Sciatic nerve (tissue), 2 donors: ENCODE results near the gene NCAPD3. TPM values are rescaled to one million over a fixed set of nuclear protein-coding genes. Genes with fewer than 3 reads are reported as not detected.
A peak's percentile ranks its signal among the peaks of the same experiment; 100 is the strongest.

ENCODE experiments used
- ATAC-seq: fragments of 200-7000 bp; cut with Tn5 transposase; one replicate; pipeline ENCODE4 v1.9.1; 2020; ENCODE audit warnings: mild to moderate bottlenecking, moderate library complexity
- DNase-seq: peaks from one replicate; pipeline ENCODE4 v3.0.0-alpha.2; 2020; ENCODE audit warnings: low spot score
- intact Hi-C: fragments of 100-400 bp; cut with DNase I; formaldehyde crosslinking; loops from one replicate; pipeline ENCODE4 v1.14.2; 2022
- total RNA-seq: library from RNA; stranded (reverse); fragmentation: NEBNext Ultra II Directional; extraction: Animal tissue kit (Norgen Biotek cat#: 25700); gene quantifications from one replicate; pipeline ENCODE4 v1.2.1, GENCODE V29; 2021
- donor health status: DM: no; HTN: no; CAD: no.
- donor health status: DM: no; HTN: no; CAD: no.

Gene NCAPD3
- total RNA-seq, 1 donor from 2014 or later: 14.2 TPM

DNA sequence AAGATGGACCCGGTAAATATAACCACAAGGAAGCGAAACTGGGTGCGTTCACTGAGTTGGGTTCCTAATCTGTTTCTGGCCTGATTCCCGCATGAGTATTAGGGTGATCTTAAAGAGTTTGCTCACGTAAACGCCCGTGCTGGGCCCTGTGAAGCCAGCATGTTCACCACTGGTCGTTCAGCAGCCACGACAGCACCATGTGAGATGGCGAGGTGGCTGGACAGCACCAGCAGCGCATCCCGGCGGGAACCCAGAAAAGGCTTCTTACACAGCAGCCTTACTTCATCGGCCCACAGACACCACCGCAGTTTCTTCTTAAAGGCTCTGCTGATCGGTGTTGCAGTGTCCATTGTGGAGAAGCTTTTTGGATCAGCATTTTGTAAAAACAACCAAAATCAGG is 74.4 kb downstream of the NCAPD3 start:
- no peak for DNase-seq
- ATAC-seq: no peak
- intact Hi-C loops: loop anchor here (10.0 kb wide), 1 partner anchor 225 kb away; no protein-coding TSS in a partner anchor

DNA sequence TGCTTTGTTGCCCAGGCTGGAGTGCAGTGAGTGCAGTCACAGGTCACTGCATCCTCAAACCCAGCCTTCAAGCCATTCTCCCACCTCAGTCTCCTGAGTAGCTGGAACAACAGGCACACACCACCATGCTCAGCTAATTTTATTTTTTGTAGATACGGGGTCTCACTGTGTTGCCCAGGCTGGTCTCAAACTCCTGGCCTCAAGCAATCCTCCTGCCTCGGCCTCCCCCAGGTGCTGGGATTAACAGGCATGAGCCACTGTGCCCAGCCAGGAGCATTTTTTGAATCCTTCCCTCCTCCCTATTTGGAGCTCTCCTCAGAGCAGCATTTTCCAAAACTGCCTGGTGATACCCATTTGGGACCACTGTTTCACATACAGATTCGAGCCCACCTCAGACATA is 77.2 kb downstream of the NCAPD3 start:
- DNase-seq: no peak
- intact Hi-C loops: loop anchor here (10.0 kb wide), 1 partner anchor 222 kb away; no protein-coding TSS in a partner anchor
- ATAC-seq: no peak

GRCh38 chr11:134145715-134146114 is 78.1 kb downstream of the NCAPD3 start:
- ATAC-seq (no peak), DNase-seq (no peak)
- intact Hi-C loops: loop anchor here (10.0 kb wide), 1 partner anchor 221 kb away; no protein-coding TSS in a partner anchor

DNA sequence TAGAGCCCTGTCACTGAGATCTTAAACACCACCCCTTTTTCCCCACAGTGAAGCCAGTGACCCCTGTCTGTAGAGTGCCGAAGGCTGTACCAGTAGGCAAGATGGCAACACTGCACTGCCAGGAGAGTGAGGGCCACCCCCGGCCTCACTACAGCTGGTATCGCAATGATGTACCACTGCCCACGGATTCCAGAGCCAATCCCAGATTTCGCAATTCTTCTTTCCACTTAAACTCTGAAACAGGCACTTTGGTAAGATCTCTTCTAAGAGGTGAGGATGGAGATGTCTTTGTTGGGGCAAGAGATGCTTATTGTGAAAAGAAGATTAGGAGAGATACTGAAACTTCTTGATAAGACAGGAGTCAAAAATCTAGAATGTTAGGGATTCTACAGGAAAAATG is 79.0 kb downstream of the NCAPD3 start:
- no peak for DNase-seq
- intact Hi-C loops: loop anchor here (10.0 kb wide), 1 partner anchor 220 kb away; no protein-coding TSS in a partner anchor
- no peak for ATAC-seq

GRCh38 chr11:134143801-134144200 is 80.0 kb downstream of the NCAPD3 start:
- ATAC-seq (no peak), DNase-seq (no peak)
- intact Hi-C loops: loop anchor here (10.0 kb wide), 1 partner anchor 219 kb away; no protein-coding TSS in a partner anchor

- ATAC-seq (no peak), DNase-seq (no peak)
- intact Hi-C loops: loop anchor here (10.0 kb wide), 1 partner anchor 218 kb away; no protein-coding TSS in a partner anchor
Measured at GRCh38 chr11:134142536-134142935, 81.2 kb downstream of the NCAPD3 start.

GRCh38 chr11:134140961-134141490 is 82.7 kb downstream of the NCAPD3 start:
- intact Hi-C loops: loop anchor here (2.0 to 10.0 kb wide), 2 partner anchors 90 to 216 kb away; no protein-coding TSS in a partner anchor
- DNase-seq (no peak), ATAC-seq (no peak)

GRCh38 chr11:134139873-134140331 is 83.9 kb downstream of the NCAPD3 start:
- intact Hi-C loops: loop anchor here (2.0 to 10.0 kb wide), 2 partner anchors 89 to 215 kb away; no protein-coding TSS in a partner anchor
- DNase-seq (peak; percentile 74), ATAC-seq (peak; percentile 91)

DNA sequence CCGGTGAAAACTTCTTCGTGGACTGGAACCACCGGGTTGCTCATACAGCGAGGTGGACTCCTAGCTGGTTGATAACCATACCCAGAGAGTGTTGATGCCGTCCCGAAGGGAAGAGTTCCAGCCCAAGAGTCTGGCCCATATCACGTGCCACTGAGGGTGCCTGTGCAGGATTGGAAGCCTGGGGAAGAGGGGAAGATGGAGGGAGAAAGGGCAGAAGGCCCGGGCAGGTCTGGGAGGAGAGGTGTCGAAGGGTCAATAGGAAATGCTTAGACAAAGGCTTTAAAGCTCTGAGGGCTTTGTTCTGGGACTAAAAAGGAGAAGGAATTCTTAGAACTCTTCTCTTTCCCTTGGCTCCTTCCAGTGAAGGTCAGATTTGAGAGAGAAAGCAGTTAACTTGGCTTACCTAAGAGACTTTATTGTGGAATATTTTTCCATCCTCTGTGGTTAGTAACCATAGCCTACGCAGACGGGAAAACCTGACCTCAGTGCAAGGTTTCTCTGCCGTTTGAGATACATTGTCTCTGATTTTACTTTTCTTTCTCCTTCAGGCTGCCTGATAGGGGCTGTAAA is 84.4 kb downstream of the NCAPD3 start:
- ATAC-seq: peak; percentile 78
- DNase-seq: no peak
- intact Hi-C loops: no loop called here

- intact Hi-C loops: no loop called here
- DNase-seq (no peak), ATAC-seq (no peak)
Measured at GRCh38 chr11:134138376-134138775, 85.4 kb downstream of the NCAPD3 start.

- no peak for ATAC-seq
- intact Hi-C loops: no loop called here
- no peak for DNase-seq
Measured at GRCh38 chr11:134134167-134134566, 89.6 kb downstream of the NCAPD3 start.

- intact Hi-C loops: no loop called here
- DNase-seq: no peak
- ATAC-seq: no peak
Measured at GRCh38 chr11:134132808-134133207, 91.0 kb downstream of the NCAPD3 start.

DNA sequence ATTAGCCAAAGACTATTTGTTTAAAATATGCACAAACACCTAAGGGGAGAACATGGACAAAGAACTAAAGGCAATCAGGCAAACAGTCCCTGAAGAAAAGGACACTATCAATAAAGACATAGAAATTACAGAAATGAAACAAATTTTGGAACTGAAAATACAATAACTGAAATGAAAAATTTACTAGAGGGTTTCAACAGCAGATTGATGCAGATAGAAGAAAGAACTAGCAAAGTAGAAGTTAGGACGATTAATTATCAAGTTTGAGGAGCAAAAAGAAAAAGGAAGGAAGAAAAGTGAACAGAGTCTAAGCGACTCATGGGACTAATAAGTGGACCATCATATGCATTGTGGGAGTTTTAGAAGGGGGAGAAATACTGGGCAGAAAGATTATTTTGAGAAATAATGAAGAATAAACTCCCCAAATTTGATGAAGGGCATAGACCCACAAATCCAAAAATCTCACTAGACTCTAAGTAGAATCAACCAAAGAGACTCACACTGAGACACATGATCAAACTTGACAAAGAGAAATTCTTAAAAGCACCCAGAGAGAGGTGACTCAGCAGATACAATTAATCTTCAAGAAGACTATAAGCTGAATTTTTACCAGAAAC is 92.0 kb downstream of the NCAPD3 start:
- intact Hi-C loops: no loop called here
- DNase-seq: no peak

GRCh38 chr11:134126217-134126822 is 97.4 kb downstream of the NCAPD3 start:
- DNase-seq (no peak), ATAC-seq (no peak)
- intact Hi-C loops: no loop called here

More for the DNA sequence above, 92.0 kb downstream of the NCAPD3 start:
- ATAC-seq: no peak

GRCh38 chr11:134125507-134125906 is 98.3 kb downstream of the NCAPD3 start:
- DNase-seq (no peak), ATAC-seq (no peak)
- intact Hi-C loops: no loop called here

GRCh38 chr11:134124660-134125451 is 98.9 kb downstream of the NCAPD3 start:
- intact Hi-C loops: no loop called here
- DNase-seq (peak; percentile 64), ATAC-seq (peak; percentile 26)

DNA sequence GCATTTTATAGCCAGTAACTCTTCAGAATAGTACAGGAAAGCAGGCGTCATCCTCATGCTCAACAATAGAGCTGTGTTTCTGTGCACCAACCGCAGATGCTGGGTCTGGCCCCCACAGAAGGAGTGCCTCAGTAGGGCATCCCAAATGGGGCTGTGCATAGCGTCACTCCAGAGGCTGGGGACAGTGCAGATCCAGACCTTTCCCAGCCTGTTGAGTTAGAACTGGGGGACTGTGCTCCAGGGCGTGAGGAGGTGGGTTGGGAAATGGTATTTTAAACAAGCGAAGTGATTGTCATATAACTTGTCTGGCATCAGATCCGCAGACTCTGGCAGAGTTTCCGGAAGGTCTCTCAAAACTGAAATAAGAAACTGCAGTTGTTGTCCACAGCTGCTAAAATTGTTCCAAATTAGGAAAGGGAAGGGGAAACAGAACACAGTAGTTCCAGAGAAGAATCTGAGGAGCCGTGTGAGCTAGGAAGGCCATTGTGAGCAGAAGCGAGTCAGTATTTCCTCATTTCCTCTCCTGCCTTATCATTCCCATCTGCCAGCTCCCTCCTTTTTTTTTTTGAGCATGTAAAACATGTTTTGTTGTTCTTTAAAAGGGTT is 102.7 kb downstream of the NCAPD3 start:
- peak; percentile 67 for DNase-seq
- intact Hi-C loops: no loop called here
- ATAC-seq: peak; percentile 89

- ATAC-seq (peak; percentile 84), DNase-seq (peak; percentile 77)
- intact Hi-C loops: no loop called here
Measured at GRCh38 chr11:134120143-134120850, 103.5 kb downstream of the NCAPD3 start.
